Globus pallidus (tissue), 1 donor: ENCODE results near the gene TRAF2.

ENCODE experiments used
- DNase-seq: peaks from one replicate; pipeline ENCODE4 v3.0.0-alpha.2; 2015; ENCODE audit warnings: low spot score

TRAF2 gene

DNA sequence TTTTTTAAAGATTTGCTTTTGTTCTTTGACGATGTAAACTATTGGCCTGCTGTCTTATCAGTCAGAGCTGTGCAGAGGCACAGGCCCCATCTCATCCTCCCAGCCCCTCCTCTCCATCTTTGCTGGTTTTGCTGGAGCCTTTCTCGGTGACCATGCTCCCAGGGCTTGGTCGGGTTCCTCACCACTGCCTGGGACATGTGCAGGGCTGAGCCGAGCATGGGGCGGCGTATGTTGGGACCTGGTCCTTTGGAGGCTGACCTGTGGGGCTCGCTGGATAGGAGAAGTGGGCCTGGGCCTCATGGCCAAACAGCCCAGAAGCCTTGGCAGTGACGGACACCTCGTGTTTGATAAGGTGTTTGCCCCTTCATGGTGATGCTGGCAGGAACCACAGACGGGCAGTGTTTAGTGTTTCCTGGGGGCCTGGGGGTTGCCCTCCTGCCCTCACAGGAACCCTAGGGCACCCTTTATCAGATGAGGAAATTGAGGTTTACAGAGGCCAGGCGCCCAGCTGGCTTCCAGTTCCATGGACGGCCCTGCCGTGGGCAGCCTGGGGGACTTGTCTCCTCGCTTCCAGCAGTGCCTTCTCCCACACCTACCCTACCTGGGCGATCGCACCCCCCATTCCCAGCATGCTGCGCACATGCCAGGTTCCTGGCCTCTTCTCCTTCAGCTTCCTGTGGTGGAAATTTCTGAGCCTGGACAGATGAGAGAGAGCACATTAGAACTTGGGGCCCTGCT is 27.6 kb downstream of the TRAF2 start:
- no peak for DNase-seq

DNA sequence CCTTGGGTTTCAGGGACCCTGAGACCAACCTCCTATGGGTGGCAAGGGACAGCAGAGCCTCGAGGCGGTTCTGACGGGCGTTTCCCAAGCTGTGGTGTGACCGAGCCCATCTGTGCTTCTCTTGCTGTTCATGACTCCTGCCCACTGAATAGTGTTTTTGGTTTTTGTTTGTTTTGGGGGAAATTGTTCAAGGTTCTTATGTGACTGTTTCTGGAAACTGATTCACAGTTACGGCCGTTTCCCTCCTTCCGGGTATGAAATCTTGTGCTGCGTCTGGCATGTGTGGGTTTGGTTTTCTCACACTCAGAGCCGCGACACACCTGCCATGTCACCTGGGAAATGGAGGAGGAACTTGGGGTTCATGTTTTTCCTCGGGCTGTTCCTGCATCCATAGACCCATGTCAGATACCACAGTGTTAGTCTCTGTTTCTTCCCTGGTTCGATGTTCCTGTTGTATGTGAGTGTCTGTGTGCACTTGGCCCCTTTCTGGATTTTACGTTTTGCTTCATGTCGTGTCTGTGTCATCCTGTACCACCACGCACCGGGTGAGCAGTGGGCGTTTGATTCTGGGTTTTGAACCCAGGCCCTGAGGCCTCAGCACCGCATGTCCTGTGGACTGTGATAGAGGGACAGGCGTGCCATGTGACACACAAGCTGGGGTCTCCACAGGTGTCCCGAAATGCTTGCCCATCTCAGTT is 29.5 kb downstream of the TRAF2 start:
- DNase-seq, result no peak

DNA sequence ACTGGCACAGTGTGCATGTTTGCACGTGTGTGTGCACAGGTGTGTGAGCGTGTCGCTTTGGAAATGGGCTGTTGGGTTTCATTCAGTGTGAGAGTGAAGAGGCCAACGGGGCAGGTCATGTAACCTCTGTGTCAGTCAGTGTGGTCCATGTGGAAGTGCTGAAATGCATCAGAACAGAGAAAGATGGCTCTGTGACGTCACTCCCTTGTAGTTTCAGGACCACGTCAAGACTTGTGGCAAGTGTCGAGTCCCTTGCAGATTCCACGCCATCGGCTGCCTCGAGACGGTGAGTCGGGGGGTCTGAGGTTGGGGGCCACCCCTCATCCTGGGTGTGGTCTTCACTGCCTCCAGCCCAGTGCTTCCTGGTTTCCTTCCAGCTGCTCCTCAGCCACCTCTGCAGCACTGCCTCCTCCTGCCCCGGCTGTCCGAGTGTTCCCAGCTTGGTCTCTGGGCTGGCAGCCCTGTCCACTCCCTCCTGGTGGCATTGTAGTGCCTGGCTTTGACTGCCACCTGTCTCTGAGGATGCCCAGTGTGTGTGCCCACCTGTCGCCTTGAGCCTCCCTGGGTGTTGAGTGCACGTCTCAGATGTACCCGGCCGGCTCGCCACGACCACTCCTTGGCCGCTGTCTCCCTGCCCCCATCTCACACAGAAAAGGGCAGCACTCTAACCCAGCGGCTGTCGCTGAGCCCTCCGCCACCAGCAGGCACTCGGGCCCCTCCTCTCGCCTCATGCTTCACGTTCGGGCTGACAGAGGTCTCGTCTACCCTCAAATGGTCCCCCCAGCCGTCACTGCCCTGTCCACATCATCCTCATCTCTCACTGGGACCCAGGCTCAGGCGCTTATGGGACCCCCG is 30.2 kb downstream of the TRAF2 start:
- DNase-seq, result no peak

DNA sequence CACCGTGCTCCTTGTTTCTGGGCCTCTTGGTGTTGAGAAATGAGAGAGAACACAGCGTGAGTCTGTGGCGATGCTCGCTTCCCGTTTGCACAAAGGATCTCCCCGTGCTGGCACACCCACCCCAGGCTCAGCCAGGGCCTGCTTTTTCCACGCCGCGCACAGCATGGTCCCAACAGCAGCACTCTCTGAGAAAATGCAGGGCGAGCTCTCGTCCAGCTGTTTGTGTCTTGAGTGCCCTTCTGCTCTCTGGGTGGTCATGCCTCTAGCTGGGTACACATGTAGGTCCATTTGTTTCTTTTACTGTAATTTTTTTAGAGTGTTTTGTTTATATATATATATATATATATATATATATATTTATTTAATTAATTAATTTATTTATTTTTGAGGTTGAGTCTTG is 31.6 kb downstream of the TRAF2 start:
- no peak for DNase-seq

DNA sequence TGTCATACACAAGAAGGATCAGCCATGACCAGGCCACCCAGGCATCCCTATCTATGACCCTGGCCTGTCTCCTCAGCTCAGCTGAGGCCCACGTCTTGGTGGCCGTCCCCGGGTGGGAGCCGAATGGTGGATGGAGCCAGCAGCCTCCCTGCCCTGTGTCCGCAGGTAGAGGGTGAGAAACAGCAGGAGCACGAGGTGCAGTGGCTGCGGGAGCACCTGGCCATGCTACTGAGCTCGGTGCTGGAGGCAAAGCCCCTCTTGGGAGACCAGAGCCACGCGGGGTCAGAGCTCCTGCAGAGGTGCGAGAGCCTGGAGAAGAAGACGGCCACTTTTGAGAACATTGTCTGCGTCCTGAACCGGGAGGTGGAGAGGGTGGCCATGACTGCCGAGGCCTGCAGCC is 33.8 kb downstream of the TRAF2 start:
- no peak for DNase-seq

DNA sequence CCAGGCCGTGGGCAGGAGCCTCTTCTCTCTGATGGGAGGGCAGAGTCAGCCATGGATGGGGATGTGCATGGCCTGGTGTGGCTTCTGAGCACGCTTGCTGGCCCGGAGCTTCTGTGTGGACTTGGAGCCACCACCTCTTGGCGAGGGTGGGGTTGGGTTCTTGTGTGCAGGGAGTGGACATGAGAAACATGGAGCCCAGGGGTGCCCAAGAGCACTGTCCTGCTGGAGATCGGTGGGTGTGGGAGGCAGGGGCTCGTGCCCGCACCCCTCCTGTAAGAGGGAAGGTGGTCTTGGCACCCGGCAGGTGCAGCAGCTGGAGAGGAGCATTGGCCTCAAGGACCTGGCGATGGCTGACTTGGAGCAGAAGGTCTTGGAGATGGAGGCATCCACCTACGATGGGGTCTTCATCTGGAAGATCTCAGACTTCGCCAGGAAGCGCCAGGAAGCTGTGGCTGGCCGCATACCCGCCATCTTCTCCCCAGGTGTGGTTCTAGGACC is 34.5 kb downstream of the TRAF2 start:
- no peak for DNase-seq

DNA sequence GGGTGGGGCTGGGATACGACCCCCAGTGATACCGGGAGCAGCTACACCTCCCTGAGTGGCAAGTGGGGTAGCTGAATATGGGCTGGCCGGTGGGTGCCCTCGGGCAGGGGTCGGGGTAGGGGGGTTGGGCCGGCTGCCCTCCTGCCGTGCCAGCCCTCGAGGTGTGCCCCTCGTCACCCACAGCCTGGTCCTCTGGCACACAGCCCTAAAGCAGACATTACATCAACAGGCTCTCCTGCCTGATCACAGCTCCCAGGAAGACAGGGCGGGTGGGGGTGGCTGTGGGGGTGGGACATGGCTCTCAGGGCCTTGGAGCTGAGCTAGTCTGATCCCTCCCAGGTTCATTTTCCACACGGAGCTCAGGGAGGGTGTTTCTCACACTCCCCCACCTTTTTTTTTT is 35.0 kb downstream of the TRAF2 start:
- no peak for DNase-seq

DNA sequence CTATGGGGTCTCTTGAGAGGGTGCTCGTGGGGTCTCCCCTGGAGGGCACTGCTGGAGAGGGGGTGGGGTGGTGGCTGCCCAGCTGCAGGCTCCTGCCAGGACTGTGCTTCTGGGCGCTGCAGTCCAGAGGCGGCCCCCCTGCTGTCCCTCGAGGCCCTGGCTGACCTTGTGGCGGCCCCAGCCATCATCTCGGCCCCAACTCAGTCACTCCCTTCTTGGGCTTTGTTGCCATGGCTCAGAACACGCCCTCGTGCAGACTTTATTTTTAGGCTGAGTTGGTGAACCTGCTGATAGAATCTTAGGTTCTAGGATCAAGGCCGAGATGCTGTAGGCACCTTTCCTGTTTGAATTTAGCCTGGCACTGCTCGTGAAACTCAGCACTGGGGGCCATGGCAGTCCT is 35.4 kb downstream of the TRAF2 start:
- DNase-seq, result no peak

DNA sequence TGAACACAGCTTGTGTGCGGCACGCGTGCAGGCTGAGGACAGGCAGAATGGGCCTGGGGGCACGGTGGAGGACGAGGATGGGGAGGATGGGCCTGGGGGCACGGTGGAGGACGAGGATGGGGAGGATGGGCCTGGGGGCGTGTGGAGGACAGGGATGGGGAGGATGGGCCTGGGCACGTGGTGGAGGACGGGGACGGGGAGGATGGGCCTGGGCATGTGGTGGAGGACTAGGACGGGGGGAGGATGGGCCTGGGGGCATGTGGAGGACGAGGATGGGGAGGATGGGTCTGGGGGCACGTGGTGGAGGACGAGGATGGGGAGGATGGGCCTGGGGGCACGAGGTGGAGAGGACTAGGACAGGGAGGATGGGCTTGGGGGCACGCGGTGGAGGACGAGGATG is 36.2 kb downstream of the TRAF2 start:
- DNase-seq, result no peak

DNA sequence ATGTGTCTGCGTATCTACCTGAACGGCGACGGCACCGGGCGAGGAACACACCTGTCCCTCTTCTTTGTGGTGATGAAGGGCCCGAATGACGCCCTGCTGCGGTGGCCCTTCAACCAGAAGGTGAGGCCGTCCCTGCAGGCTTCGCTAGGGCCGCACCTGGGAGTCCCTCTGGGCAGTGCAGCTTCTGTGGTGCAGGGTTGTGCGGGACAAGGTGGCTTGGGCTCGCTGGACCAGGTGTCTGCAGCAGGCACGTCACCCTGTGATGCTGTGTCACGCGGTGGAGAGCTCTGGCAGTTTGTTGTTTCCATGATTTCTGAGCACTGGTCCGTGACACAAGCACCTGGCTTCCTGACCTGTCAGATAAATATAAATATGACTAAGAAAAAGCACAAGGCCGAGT is 37.6 kb downstream of the TRAF2 start:
- DNase-seq, result no peak

DNA sequence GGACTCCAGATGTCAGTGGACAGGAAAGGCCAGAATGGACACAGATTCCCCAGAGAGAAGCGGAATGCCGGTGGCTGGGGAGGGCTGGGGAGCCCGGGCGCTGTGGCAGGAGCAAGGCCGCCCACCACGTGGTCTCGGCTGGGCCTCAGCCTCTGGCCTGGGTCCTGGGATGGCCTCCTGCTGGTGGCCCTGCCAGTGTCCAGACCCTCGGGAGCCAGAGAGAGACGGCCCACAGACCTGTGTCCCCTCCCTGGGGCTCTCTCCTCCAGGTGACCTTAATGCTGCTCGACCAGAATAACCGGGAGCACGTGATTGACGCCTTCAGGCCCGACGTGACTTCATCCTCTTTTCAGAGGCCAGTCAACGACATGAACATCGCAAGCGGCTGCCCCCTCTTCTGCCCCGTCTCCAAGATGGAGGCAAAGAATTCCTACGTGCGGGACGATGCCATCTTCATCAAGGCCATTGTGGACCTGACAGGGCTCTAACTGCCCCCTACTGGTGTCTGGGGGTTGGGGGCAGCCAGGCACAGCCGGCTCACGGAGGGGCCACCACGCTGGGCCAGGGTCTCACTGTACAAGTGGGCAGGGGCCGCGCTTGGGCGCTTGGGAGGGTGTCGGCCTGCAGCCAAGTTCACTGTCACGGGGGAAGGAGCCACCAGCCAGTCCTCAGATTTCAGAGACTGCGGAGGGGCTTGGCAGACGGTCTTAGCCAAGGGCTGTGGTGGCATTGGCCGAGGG is 39.3 kb downstream of the TRAF2 start:
- DNase-seq, result no peak

DNA sequence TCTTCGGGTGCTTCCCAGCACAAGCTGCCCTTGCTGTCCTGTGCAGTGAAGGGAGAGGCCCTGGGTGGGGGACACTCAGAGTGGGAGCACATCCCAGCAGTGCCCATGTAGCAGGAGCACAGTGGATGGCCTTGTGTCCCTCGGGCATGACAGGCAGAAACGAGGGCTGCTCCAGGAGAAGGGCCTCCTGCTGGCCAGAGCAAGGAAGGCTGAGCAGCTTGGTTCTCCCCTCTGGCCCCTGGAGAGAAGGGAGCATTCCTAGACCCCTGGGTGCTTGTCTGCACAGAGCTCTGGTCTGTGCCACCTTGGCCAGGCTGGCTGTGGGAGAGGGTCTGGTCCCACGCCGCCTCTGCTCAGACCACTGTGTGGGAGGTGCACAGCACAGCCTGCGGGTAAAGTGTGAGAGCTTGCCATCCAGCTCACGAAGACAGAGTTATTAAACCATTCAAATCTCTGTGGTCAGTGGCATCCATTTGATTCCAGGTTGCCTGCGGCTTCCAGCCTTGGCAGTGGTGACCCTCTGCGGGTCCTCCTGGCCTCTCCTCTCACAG is 39.9 kb downstream of the TRAF2 start:
- DNase-seq, result no peak

DNA sequence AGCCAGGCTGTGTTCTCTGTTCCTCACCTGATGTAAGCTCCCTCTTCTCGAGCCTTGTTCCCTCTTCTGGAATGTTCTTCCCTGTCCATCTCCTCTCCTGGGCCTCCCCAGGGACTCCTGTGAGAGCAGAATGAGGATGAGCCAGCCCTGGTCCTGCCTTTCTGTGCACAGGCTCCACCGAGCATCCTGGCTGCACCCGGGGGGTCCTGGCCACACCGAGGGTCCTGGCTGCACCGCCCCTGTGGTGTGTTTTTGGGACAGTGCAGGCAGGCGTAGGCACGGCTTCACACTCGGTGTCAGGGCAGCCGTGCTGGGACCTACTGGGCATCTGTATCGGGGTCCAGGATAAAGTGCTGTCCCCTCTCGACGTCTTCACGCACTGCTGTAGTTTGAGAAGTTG is 40.4 kb downstream of the TRAF2 start:
- no peak for DNase-seq

DNA sequence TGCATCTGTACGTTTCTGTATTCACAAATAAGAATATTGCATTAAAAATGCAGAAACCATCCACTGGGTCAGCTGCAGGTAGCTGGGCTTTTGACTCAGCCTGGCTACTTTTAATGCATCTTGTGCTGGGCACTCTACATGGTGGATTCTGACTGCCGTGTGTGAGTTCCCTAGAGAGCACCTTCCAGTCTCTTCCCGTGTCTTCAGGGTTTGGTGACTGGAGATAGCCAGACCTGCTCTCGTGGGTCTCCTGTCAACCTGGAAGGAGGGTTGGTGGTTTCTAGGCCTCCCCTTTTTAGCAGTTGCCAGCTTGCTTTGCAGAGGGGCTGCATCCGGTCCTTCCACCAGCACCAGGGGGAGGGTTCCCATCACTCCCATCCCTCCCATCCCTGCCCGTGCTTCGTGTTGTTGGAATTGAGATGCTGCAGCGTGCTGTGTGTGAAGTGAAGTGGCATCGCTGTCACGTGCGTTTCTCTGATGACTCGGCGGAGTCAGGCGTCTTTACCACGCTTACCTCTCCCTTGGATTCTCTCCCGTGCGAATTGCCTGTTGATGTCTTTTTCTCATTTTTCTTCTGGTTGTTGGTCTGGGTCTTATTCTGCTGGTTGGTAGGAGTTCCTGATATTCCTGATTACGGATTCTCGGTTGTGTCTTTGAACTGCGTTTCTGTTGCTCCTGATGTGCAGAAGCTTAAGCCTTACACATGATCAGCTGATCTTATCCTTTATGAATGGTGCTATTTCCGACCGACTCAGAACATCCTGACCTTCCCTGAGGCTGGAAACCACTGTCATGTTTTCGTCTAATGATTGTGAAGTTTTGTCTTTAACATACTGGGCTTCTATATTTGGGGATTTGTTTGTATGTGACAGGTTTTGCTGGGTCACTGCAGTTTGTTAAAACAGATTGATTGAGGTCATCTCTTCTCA is 41.3 kb downstream of the TRAF2 start:
- no peak for DNase-seq

DNA sequence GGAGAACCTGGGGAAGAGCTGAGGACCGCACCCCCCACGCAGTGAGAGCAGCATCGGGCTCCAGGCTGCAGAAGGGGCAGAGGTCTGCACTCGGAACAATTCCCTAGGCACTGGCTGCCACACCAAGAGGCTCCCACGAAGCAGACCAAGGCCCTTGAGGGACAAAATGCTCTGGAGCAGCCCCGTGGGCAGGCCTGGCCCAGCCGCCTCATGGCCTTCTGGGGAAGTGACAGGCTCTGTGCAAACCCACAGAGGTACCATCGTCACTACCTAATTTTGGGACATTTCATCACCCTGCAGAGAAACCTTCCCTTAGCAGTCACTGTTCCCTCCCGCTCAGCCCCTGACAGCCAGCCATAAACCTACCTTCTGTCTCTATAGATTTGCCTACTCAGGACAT is 42.3 kb downstream of the TRAF2 start:
- DNase-seq, result no peak

DNA sequence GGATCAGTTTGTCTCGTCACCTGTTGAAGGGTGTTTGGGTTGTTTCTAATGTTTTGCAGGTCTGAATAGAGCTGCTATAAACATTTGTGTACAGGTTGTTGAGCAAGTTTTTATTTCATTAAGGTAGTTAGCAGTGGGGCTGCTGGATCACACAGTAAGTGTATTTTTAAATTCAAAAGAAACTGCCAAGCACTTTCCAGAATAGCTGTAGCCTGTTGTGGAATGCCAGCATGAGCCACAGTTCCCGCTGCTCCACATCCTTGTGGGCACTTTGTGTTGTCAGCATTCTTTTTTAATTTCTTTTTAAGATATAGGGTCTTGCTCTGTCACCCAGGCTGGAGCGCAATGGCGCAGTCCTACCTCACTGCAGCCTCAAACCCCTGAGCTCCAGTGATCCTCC is 43.7 kb downstream of the TRAF2 start:
- DNase-seq, result no peak

DNA sequence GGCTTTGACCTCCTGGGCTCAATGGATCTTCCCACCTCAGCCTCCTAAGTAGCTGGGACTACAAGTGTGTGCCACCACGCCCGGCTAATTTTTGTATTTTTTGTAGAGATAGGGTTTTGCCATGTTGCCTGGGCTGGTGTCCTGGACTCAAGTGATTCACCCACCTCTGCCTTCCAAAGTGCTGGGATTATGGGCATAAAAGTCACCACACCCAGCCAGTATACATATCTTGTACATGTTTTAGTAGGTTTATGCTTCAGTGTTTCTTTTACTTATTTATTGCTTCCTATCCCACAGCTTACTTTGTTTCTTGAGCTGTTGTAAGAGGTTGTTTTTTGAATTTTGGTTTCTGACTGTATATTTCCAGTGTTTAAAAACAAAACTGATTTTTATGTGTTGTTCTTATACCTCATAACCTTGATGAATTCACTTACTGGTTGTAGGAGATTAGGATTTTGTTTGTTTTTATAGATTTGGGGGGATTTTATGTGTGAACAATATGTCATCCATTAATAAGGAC is 45.4 kb downstream of the TRAF2 start:
- DNase-seq, result no peak

DNA sequence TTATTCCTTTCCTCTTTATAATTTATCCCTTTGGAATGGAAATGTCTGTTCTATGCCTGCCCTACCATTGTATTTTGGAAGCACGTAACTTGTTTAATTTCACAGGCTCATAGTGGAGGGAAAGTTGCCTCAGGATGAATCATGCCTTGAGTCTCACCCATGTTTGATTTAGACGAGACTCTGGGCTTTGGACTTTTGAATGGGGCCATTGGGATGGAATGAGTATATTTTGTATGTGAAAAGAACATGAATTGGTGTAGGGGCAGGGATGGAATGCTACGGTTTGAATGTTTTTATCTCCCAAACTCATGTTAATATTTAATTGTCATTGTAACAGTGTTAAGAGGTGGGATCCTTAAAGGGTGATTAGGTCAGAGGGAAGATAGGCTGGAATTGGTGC is 48.0 kb downstream of the TRAF2 start:
- no peak for DNase-seq

DNA sequence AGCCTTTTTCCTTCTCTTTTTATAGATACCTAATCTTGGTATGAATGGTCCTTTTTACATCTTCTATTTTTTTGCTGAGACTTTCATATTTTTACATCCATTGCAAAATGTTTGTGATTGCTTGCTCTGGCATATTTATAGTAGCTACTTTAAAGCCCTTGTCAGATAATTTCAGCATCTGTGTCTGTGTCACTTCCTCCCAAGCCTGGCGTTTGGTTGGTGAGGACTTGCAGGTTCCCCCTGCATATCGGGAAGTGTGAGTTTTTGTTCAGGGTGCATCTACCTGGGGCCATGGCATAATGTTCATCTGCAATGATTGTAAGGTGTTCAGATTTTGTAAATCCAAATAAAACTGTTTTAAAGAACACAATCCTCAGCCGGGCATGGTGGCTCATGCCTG is 49.3 kb downstream of the TRAF2 start:
- DNase-seq, result no peak

DNA sequence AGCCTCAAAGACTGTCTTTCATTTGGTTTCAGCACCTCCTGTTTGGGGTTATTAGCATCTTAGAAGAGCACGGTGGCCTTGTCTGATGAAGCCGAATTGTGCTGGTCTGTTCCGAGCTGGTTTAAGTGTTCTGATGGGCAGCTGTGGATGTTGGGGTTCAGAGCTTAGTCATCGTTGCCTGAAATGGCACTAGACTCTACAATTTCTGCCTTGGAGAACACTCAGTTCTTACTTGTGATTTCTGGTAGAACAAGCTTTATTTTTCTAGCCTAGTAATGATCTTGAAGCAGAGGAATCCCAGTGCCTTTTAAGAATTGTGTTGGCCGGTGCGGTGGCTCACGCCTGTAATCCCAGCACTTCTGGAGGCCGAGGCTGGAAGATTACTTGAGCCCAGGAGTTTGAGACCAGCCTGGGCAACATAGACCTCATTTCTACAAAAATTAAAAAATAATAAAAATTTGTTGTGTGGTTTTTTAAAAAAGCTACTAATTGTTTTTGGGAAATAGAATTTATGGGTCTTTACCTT is 50.4 kb downstream of the TRAF2 start:
- no peak for DNase-seq
